ENCODE data around the gene XRCC4. TPM values are rescaled to one million over a fixed set of nuclear protein-coding genes. Genes with fewer than 3 reads are reported as not detected.

XRCC4 gene
- 5.0 TPM for total RNA-seq

GRCh38 chr5:83076742-83077661 is at the start of gene XRCC4, which contains the start of gene TMEM167A:
Gene XRCC4, plus strand, starts transcription at chr5:83077547. Its CDS starts 27,373 bp downstream, at chr5:83104920.
Gene TMEM167A, minus strand, starts transcription at chr5:83077394. Its CDS starts 71 bp downstream, at chr5:83077323.
- H3K4me3 ChIP-seq (ENCODE audit: low read length): peak within 1 kb of the TSS; percentile 94
- peaks cover 41% of the 10 kb centered on the region for H3K4me1 ChIP-seq (ENCODE audit: insufficient read depth, low read length)

DNA sequence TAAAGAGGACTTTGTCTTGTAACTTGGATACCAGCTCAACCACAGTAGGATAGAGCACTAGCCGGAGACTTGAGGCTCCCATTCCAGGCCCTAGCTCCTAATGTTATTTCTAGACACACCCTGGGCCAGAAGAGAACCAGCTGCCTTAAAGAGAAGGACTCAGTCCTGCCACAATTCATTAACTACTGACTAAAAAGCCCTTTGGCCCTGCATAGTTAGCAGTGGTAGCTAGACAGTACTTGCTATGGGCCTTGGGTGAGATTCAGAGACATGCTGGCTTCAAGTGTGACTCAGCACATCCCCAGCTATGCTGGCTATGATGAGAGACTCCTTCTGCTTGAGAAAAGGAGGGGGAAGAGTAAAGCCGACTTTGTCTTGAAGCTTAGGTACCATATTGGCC is 47.4 kb upstream of the XRCC4 start:
- H3K27me3 ChIP-seq (ENCODE audit: insufficient read depth, low read length): no peaks in the 10 kb centered on the region
- H3K4me1 ChIP-seq (ENCODE audit: insufficient read depth, low read length): peaks cover 8% of the 10 kb centered on the region
- H3K9me3 ChIP-seq (ENCODE audit: low read depth, low read length): no peaks in the 10 kb centered on the region
- no peak overlapping the region for H3K4me3 ChIP-seq (ENCODE audit: low read length)

More at GRCh38 chr5:83076742-83077661, at the start of gene XRCC4, which contains the start of gene TMEM167A:
- no peaks in the 10 kb centered on the region for H3K9me3 ChIP-seq (ENCODE audit: low read depth, low read length)
- no peaks in the 10 kb centered on the region for H3K27me3 ChIP-seq (ENCODE audit: insufficient read depth, low read length)

GRCh38 chr5:83031381-83031780 is 46.0 kb upstream of the XRCC4 start:
- Histone ChIP-seq H3K4me3 (ENCODE audit: low read length) (no peak overlapping the region), H3K27me3 (ENCODE audit: insufficient read depth, low read length) (no peaks in the 10 kb centered on the region), H3K9me3 (ENCODE audit: low read depth, low read length) (no peaks in the 10 kb centered on the region), H3K4me1 (ENCODE audit: insufficient read depth, low read length) (peaks cover 8% of the 10 kb centered on the region)

- H3K4me1 ChIP-seq (ENCODE audit: insufficient read depth, low read length): no peaks in the 10 kb centered on the region
- no peaks in the 10 kb centered on the region for H3K9me3 ChIP-seq (ENCODE audit: low read depth, low read length)
- no peaks in the 10 kb centered on the region for H3K27me3 ChIP-seq (ENCODE audit: insufficient read depth, low read length)
- H3K4me3 ChIP-seq (ENCODE audit: low read length): no peak overlapping the region
Measured at GRCh38 chr5:83034036-83034435, 43.3 kb upstream of the XRCC4 start.

DNA sequence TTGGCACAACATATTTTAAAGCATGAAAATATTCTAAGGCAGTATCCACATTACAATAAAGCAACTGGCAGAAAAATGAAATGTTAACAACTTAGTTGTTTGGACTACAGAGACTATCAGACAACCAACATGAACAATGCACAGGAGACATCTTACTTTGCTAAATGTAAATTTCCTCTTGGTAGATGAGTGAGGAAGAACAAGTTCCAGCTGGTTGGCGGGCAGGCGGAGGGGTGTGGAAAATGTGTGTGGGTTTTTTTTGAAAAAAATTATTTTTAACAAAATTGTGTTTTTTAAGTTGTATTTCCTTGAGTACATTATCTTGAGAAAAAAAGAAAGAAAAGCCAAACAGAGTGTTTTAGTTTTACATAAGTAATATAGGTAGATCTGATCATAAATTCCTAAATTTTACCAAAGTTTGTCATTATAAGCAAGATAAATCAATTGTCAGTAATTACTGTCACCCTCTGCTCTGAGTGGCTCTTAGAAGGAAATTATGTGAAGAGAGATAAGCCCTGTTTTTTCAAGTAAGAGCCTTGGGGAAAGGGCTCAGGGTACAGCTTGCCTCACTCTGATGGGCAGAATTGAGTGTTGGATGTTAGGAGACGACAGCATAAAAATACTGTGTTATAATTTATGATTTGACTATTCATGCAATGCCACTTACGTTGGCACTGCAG is 42.7 kb upstream of the XRCC4 start:
- H3K27me3 ChIP-seq (ENCODE audit: insufficient read depth, low read length): no peaks in the 10 kb centered on the region
- H3K4me1 ChIP-seq (ENCODE audit: insufficient read depth, low read length): no peaks in the 10 kb centered on the region
- H3K9me3 ChIP-seq (ENCODE audit: low read depth, low read length): no peaks in the 10 kb centered on the region
- no peak overlapping the region for H3K4me3 ChIP-seq (ENCODE audit: low read length)

- Histone ChIP-seq H3K4me3 (ENCODE audit: low read length) (no peak overlapping the region), H3K9me3 (ENCODE audit: low read depth, low read length) (no peaks in the 10 kb centered on the region), H3K4me1 (ENCODE audit: insufficient read depth, low read length) (no peaks in the 10 kb centered on the region), H3K27me3 (ENCODE audit: insufficient read depth, low read length) (no peaks in the 10 kb centered on the region)
Measured at GRCh38 chr5:83035373-83036100, 41.8 kb upstream of the XRCC4 start.

- Histone ChIP-seq H3K4me3 (ENCODE audit: low read length) (no peak overlapping the region), H3K27me3 (ENCODE audit: insufficient read depth, low read length) (no peaks in the 10 kb centered on the region), H3K9me3 (ENCODE audit: low read depth, low read length) (no peaks in the 10 kb centered on the region), H3K4me1 (ENCODE audit: insufficient read depth, low read length) (no peaks in the 10 kb centered on the region)
Measured at GRCh38 chr5:83036991-83037575, 40.3 kb upstream of the XRCC4 start.

DNA sequence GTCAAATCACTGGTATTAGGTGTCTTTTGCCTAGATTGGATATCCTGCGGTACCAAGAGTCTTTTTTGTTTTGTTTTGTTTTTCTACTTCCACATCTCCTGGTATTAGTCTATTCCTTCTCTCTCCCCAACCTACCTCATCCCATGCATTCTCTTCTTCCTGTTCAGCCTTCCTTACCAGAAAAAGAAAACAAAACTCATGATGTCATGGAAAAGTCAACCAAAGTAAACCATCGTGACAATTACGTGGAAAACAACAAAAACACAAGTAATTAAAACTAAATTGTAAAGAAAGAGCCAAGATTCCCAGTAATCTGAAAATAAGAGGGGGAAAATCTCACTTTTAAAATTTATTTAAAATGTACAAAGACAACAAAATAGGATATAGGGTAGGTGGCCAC is 38.4 kb upstream of the XRCC4 start:
- Histone ChIP-seq H3K27me3 (ENCODE audit: insufficient read depth, low read length) (no peaks in the 10 kb centered on the region), H3K9me3 (ENCODE audit: low read depth, low read length) (no peaks in the 10 kb centered on the region), H3K4me1 (ENCODE audit: insufficient read depth, low read length) (no peaks in the 10 kb centered on the region), H3K4me3 (ENCODE audit: low read length) (no peak overlapping the region)

GRCh38 chr5:83042507-83042906 is 34.8 kb upstream of the XRCC4 start:
- Histone ChIP-seq H3K9me3 (ENCODE audit: low read depth, low read length) (no peaks in the 10 kb centered on the region), H3K4me1 (ENCODE audit: insufficient read depth, low read length) (no peaks in the 10 kb centered on the region), H3K27me3 (ENCODE audit: insufficient read depth, low read length) (no peaks in the 10 kb centered on the region), H3K4me3 (ENCODE audit: low read length) (no peak overlapping the region)

- Histone ChIP-seq H3K4me1 (ENCODE audit: insufficient read depth, low read length) (no peaks in the 10 kb centered on the region), H3K9me3 (ENCODE audit: low read depth, low read length) (no peaks in the 10 kb centered on the region), H3K27me3 (ENCODE audit: insufficient read depth, low read length) (no peaks in the 10 kb centered on the region), H3K4me3 (ENCODE audit: low read length) (no peak overlapping the region)
Measured at GRCh38 chr5:83044926-83045325, 32.4 kb upstream of the XRCC4 start.

- Histone ChIP-seq H3K4me1 (ENCODE audit: insufficient read depth, low read length) (no peaks in the 10 kb centered on the region), H3K9me3 (ENCODE audit: low read depth, low read length) (no peaks in the 10 kb centered on the region), H3K27me3 (ENCODE audit: insufficient read depth, low read length) (no peaks in the 10 kb centered on the region), H3K4me3 (ENCODE audit: low read length) (no peak overlapping the region)
Measured at GRCh38 chr5:83048277-83048676, 29.1 kb upstream of the XRCC4 start.

GRCh38 chr5:83048811-83049210 is 28.5 kb upstream of the XRCC4 start:
- no peaks in the 10 kb centered on the region for H3K27me3 ChIP-seq (ENCODE audit: insufficient read depth, low read length)
- no peaks in the 10 kb centered on the region for H3K9me3 ChIP-seq (ENCODE audit: low read depth, low read length)
- no peaks in the 10 kb centered on the region for H3K4me1 ChIP-seq (ENCODE audit: insufficient read depth, low read length)
- no peak overlapping the region for H3K4me3 ChIP-seq (ENCODE audit: low read length)

DNA sequence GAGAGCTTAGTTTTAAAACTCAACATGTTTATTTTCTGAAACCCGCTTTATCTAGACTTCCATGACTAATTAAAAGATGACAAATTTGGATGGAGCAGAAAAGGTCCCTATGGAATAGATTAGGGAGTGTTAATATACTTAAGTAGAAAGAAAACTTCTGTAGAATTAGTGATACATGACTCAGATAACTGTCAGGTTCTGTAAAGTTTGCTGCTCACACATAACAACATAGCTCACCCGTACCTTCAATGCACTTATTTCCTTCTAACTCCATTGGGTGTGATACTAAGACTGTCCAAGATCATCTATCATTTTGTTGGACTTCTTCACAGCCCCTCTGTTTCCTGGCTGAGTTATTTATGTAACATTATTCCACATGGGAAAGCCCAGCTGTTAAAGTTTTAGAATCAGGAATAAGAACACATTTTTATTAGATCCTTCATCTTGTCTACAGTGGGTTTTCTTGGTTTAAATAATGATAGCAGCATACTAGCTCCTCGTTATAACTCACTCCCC is 27.9 kb upstream of the XRCC4 start:
- H3K4me3 ChIP-seq (ENCODE audit: low read length): no peak overlapping the region
- H3K4me1 ChIP-seq (ENCODE audit: insufficient read depth, low read length): no peaks in the 10 kb centered on the region
- no peaks in the 10 kb centered on the region for H3K9me3 ChIP-seq (ENCODE audit: low read depth, low read length)
- H3K27me3 ChIP-seq (ENCODE audit: insufficient read depth, low read length): no peaks in the 10 kb centered on the region

GRCh38 chr5:83050723-83051340 is 26.5 kb upstream of the XRCC4 start:
- no peaks in the 10 kb centered on the region for H3K9me3 ChIP-seq (ENCODE audit: low read depth, low read length)
- no peak overlapping the region for H3K4me3 ChIP-seq (ENCODE audit: low read length)
- H3K27me3 ChIP-seq (ENCODE audit: insufficient read depth, low read length): no peaks in the 10 kb centered on the region
- H3K4me1 ChIP-seq (ENCODE audit: insufficient read depth, low read length): no peaks in the 10 kb centered on the region

Data from mononuclear cell (primary cell).